ENCODE results near the gene NOL3. TPM values are rescaled to one million over a fixed set of nuclear protein-coding genes. Genes with fewer than 3 reads are reported as not detected.

The NOL3 gene
- total RNA-seq, 4 donors from 2014 or later: 77.5 to 231 (median 173) TPM

GRCh38 chr16:67149276-67150046, 20.9 kb upstream of the NOL3 start:
- TF ChIP-seq CTCF (IDR thresholded peaks at IDR 0.05 in 4 of 5, conservative IDR thresholded peaks at IDR 0.05 in 1 of 5) (no peak), POLR2A (IDR thresholded peaks at IDR 0.05) (no peak)
- peaks cover 0 to 13% of the 10 kb centered on the region in 2 donors for H3K4me1 ChIP-seq
- peaks cover 0 to 44% of the 10 kb centered on the region in 2 donors for H3K36me3 ChIP-seq
- H3K4me3 ChIP-seq: no peak overlapping the region
- no peak for ATAC-seq
- peaks cover 3 to 12% (median 4%) of the 10 kb centered on the region in 3 donors for H3K27me3 ChIP-seq
- no peak overlapping the region for H3K27ac ChIP-seq
- no peaks in the 10 kb centered on the region for H3K9me3 ChIP-seq
- in situ Hi-C loops (cut with MboI; ENCODE audit: low sequenced_read_pairs in 4 of 4) (loop anchor here in 3 of 4 donors (10.0 kb wide), 3 partner anchors 135 to 185 kb away; partner anchors contain the start of gene CES3 (in 1 of the 3)), intact Hi-C loops (cut with DNase I; ENCODE audit: low total_unique reads) (no loop called here)
- DNase-seq: no peak

GRCh38 chr16:67150047-67150832, 20.1 kb upstream of the NOL3 start:
- H3K27me3 ChIP-seq: peaks cover 3 to 12% (median 4%) of the 10 kb centered on the region in 3 donors
- H3K4me1 ChIP-seq: peaks cover 3 to 19% of the 10 kb centered on the region in 2 donors
- peak; percentile 4 to 13 for ATAC-seq
- H3K9me3 ChIP-seq: no peaks in the 10 kb centered on the region
- in situ Hi-C loops (cut with MboI; ENCODE audit: low sequenced_read_pairs in 4 of 4): loop anchor here in 3 of 4 donors (10.0 kb wide), 3 partner anchors 135 to 185 kb away; partner anchors contain the start of gene CES3 (in 1 of the 3)
- no peak for DNase-seq
- H3K36me3 ChIP-seq: peaks cover 0 to 36% of the 10 kb centered on the region in 2 donors
- H3K4me3 ChIP-seq: peak overlapping the region; percentile 60 to 82 (median 67)
- TF ChIP-seq CTCF (IDR thresholded peaks at IDR 0.05 in 4 of 5, conservative IDR thresholded peaks at IDR 0.05 in 1 of 5) (no peak), POLR2A (IDR thresholded peaks at IDR 0.05) (no peak)
- H3K27ac ChIP-seq: peak overlapping the region; percentile 54 to 76 (median 70)
- intact Hi-C loops (cut with DNase I; ENCODE audit: low total_unique reads): no loop called here

- in situ Hi-C loops (cut with MboI; ENCODE audit: low sequenced_read_pairs in 4 of 4): loop anchor here in 3 of 4 donors (10.0 kb wide), 3 partner anchors 136 to 186 kb away; partner anchors contain the start of gene CES3 (in 1 of the 3)
- peak within 1 kb of the TSS; percentile 60 to 82 (median 67) for H3K4me3 ChIP-seq
- intact Hi-C loops (cut with DNase I; ENCODE audit: low total_unique reads): no loop called here
- no peaks in the 10 kb centered on the region for H3K9me3 ChIP-seq
- no peak for DNase-seq
- no peak for TF ChIP-seq CTCF (IDR thresholded peaks at IDR 0.05 in 4 of 5, conservative IDR thresholded peaks at IDR 0.05 in 1 of 5)
- peak in 1 of 2 donors; percentile 11 for TF ChIP-seq POLR2A (IDR thresholded peaks at IDR 0.05)
- H3K27me3 ChIP-seq: peaks cover 3 to 12% (median 4%) of the 10 kb centered on the region in 3 donors
- peaks cover 7 to 19% of the 10 kb centered on the region in 2 donors for H3K4me1 ChIP-seq
- peaks cover 0 to 29% of the 10 kb centered on the region in 2 donors for H3K36me3 ChIP-seq
- peak within 1 kb of the TSS; percentile 54 to 76 (median 70) for H3K27ac ChIP-seq
- ATAC-seq: peak in 1 of 2 donors; percentile 33
Observed at GRCh38 chr16:67150833-67151396, 19.4 kb upstream of the NOL3 start, which contains the start of gene B3GNT9. TSS of gene B3GNT9 (minus strand) at chr16:67150998. CDS start at chr16:67150485, 513 bp downstream.

GRCh38 chr16:67151431-67152097, 18.8 kb upstream of the NOL3 start:
- in situ Hi-C loops (cut with MboI; ENCODE audit: low sequenced_read_pairs in 4 of 4) (loop anchor here in 3 of 4 donors (10.0 kb wide), 3 partner anchors 137 to 187 kb away; partner anchors contain the start of gene CES3 (in 1 of the 3)), intact Hi-C loops (cut with DNase I; ENCODE audit: low total_unique reads) (no loop called here)
- Histone ChIP-seq H3K4me1 (peaks cover 7 to 19% of the 10 kb centered on the region in 2 donors), H3K4me3 (peak overlapping the region in 1 of 4 donors; percentile 60), H3K27me3 (peaks cover 3 to 12% (median 4%) of the 10 kb centered on the region in 3 donors), H3K36me3 (peaks cover 0 to 23% of the 10 kb centered on the region in 2 donors), H3K9me3 (no peaks in the 10 kb centered on the region), H3K27ac (peak overlapping the region in 1 of 4 donors; percentile 73)
- DNase-seq (no peak), ATAC-seq (no peak)
- TF ChIP-seq POLR2A (IDR thresholded peaks at IDR 0.05) (no peak), CTCF (IDR thresholded peaks at IDR 0.05 in 4 of 5, conservative IDR thresholded peaks at IDR 0.05 in 1 of 5) (no peak)
